Stimulated activated CD4-positive, alpha-beta T cell treated with anti-CD3 and anti-CD28 coated beads, Interleukin-12 subunit alpha, Interleukin-12 subunit beta, amount 100 ng/mL, for 4 hours (primary cell): ENCODE results near the gene WDR59.
"Not testable (repeated sequence)": the region's sequence is repeated elsewhere in the genome, so short reads cannot be mapped to it uniquely, and the experiment has no call there.

Source experiments
- DNase-seq: peaks from one replicate; pipeline ENCODE4 v3.0.0-alpha.2; 2020

WDR59 gene, protein sequence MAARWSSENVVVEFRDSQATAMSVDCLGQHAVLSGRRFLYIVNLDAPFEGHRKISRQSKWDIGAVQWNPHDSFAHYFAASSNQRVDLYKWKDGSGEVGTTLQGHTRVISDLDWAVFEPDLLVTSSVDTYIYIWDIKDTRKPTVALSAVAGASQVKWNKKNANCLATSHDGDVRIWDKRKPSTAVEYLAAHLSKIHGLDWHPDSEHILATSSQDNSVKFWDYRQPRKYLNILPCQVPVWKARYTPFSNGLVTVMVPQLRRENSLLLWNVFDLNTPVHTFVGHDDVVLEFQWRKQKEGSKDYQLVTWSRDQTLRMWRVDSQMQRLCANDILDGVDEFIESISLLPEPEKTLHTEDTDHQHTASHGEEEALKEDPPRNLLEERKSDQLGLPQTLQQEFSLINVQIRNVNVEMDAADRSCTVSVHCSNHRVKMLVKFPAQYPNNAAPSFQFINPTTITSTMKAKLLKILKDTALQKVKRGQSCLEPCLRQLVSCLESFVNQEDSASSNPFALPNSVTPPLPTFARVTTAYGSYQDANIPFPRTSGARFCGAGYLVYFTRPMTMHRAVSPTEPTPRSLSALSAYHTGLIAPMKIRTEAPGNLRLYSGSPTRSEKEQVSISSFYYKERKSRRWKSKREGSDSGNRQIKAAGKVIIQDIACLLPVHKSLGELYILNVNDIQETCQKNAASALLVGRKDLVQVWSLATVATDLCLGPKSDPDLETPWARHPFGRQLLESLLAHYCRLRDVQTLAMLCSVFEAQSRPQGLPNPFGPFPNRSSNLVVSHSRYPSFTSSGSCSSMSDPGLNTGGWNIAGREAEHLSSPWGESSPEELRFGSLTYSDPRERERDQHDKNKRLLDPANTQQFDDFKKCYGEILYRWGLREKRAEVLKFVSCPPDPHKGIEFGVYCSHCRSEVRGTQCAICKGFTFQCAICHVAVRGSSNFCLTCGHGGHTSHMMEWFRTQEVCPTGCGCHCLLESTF

DNA sequence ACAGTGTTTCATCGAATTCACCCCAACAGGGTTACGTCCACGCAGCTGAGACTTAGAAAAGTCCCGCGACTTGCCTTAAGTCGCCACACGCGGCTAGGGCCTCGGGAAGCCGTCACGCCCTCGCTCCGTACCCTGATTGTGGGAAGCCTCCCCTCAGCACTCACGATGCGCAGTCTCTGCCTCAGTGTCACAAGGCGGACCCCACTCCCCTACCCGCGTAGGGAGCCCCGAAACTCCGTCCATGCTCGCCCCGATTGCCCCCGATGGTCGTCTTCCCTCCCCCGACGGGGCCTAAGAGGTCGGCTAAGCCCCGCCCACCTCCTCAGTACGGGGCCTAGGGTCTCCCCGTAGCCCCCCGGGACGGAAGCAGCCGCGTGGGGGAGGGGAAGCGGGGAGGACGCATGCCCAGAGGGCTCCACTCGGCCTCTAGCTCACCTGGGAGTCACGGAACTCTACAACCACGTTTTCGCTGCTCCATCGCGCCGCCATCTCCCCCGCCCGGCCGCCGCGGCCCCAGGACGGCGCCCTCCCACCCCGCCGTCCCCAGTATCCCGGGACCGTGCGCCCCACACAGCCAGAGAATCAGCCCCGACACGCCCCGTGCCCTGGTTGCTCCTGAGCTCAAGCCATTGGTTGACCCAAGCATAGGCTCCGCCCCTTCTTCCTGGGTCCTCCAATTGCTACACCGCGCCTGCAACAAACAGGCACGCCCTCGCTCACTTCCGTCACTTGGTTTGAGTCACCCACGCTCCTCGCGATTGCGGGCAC is at the start of gene WDR59:
Gene WDR59, minus strand, starts transcription at position 595 of the 768 bp plus-strand sequence. Its CDS starts 106 bp downstream, at position 489.
- DNase-seq = peak; percentile 96

DNA sequence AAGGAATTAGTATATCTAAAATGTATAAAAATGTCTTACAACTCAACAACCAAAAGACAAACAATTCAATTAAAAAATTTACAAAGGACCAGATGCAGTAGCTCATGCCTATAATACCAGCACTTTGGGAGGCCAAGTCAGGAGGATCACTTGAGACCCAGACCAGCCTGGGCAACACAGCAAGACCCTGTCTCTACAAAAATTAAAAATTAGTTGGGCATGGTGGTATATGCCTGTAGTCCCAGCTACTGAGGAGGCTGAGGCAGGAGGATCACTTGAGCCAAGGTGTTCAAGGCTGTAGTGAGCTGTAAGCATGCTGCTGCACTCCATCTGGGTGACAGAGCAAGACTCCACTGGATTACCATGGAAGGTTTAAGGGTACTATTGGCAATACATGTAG is 47.7 kb upstream of the WDR59 start:
- DNase-seq = no peak

DNA sequence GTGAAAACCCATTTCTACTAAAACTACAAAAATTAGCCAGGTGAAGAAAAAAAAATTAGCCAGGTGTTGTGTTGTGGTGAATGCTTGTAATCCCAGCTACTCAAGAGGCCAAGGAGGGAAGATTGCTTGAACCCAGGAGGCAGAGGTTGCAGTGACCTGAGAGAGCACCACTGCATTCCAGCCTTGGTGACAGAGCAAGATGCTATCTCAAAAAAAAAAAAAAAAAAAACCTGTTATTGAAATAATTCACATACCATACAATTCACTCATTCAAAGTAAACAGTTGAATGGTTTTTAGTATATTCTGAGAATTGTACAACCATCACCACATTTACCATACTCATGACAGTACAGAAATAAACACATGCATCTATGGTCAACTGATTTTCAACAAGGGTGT is 44.9 kb upstream of the WDR59 start:
- no peak for DNase-seq

DNA sequence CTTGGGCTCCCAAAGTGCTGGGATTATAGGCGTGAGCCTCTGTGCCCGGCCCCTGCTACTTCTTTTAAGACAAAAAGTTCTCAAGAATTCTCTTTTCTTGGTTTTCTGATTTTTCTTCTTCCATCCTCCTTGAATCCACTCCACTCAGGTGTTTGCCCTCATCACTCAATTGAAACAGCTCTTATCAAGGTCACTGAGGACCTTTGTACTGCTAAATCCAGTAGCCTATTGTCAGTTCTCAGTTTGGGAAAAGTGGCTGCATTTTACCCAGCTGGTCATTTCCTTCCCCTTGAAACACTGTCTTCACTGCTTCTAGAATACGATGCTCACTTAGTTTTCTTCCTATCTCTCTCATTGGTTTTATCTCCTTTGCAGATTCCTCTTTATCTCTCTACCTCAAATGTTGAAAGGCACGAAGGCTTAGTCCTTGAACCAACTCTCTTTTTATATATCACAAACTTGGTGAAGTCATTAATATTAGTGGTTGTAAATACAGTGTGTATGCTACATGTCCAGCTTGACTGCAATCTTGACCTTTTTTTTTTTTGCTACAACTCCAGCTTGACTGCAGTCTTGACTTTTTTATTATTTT is 43.7 kb upstream of the WDR59 start:
- no peak for DNase-seq

DNA sequence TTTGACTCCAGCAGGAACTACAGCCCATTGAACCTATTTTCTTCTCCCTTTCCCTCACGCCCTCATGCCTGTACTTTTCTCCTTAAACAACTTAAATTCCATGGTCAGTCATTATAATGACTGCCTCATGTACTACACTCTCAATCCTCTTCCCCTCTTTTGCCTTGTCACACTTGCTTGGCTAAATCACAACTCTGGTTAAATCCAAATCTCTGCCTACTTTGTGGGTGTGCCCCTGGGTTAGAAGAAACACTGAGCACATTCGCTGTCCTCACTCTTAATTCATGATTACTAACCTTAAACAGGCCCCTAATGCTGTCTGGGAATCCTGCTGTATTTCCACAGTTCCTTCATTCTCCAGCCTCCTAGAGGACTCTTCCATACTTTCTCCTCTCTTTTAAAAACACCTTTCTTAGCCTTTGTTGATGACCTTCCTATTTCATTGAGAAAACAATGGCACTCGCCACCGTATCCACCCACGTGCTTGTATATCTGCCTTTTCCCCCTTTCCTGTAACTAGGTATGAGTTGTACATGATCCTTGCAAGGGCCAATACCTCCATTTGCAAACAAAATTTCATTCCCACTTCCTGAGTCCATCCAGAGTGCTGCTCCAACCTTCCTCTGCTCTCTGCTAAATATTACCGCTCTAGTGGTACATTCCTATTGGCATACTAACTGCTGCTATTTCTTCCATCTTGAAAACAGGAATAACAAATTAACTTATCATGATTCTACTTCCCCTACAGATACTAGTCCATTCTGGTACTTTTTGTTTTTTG is 42.8 kb upstream of the WDR59 start:
- DNase-seq = no peak

DNA sequence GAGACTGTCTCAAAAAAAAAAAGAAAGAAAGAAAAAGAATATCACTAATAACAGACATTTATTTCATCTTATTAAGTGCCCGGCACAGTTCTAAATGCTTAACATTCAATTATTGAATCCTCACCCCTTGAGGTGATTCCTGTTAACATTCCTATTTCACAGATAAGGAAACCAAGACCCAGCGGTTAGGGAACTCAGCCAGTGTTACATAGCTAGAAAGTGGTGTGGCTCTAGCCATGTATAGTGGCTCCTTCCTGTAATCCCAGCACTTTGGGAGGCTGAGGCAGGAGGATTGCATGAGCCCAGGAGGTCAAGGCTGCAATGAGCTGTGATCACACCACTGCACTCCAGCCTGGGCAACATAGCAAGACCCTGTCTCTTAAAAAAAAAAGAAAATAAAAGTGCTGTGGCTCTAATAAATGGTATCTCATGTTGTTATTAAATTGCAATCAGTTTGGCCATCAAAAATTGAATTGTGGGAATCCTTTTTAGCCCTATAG is 42.0 kb upstream of the WDR59 start:
- no peak for DNase-seq

DNA sequence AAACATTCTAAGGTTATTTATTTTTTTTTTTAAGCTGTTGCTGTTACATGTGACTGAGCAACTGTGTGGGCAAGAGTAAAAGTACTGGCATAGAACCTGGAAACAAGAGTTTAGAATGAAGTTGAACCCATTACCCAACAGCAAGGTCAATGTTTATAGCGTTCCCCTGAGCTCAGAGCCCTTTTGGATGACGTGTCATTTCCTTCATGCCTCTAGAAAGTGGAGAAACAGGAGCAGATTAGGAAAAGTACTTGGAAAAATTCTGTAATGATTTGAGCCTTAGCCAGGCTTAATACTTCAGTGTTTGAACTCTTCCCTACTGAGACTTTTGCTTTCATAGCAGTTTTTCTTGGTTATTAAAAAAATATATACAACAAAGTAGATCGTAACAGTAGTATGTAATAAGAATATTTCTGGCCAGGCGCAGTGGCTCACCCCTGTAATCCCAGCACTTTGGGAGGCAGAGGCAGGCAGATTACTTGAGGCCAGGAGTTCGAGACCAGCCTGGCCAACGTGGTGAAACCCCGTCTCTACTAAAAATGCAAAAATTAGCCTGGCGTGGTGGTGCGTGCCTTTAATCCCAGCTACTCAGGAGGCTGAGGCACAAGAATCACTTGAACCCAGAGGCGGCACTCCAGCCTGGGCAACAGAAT is 41.4 kb upstream of the WDR59 start:
- not testable (repeated sequence) for DNase-seq

DNA sequence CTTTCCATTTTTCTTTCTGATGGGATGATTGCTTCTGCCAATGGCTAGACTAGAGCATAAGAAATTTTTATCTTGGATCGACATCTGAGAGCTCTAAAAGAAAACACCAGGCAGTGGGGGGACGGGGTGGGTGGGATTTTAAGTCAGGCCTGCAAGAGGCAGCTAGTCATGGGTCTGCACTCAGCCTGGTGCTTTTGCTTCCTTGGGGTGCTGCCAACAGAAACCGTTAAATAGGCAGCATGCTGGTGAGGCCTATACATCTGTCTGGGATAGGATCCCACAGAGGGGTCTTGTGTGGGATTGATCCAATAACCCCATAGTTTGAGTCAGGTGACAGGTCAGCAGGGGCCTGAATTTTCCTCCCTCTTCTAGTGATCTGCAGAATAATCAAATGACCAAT is 40.8 kb upstream of the WDR59 start:
- DNase-seq = no peak

DNA sequence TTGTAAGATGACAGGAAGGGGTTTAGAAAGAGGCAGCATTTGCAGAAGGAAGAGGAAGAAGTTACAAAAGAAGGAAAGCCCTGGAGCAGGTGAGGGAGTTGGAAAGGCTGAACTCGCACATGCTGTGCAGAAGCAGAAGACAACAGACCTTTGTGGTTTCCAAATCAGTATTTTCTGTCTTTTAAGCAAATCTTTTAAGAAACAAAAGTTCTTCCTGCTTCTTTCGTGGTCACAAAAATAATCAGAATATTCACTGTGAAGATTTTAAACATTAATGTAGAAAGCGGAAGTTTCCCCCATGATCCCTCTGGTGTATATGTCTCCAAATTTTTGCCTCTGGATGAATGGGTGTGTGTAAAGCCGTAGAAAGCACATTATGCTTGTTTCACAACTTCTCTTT is 39.7 kb upstream of the WDR59 start:
- no peak for DNase-seq

DNA sequence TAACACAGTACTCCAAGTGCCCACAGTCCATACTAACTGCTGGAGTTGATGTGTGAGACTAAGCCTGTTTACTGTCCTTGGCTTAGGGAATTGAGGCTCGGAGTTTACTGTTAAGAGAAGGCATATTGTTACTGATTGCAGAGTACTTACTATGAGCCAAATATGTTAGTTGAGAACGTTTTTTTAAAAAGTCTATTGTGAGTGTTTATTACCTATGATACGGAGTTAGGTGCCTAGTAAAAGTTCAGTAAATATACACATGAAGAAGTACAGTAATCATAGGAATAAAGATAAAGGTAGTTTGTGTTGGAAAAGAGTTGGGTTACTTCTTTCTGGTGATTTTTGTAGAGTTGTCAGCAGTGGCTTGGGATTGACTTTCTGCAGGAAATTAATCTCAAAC is 39.3 kb upstream of the WDR59 start:
- no peak for DNase-seq

DNA sequence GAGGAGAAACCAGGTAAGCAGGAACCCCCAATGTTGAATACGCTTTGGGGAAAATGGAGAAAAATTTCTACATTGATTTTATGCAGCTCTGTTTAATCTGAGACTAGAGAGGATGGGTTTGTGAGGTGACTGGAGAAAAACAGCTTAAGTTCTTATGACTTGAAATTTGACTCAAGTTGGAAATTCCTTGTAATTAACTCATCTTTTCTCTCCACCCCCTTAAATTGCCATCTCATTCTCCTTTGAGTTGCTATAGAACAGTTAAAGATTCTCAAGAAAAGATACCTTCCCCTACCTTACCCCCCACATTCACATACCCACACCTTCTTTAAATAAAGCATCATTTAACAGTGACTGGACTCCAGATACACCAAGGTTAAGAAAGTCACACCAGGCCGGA is 38.1 kb upstream of the WDR59 start:
- DNase-seq = no peak

DNA sequence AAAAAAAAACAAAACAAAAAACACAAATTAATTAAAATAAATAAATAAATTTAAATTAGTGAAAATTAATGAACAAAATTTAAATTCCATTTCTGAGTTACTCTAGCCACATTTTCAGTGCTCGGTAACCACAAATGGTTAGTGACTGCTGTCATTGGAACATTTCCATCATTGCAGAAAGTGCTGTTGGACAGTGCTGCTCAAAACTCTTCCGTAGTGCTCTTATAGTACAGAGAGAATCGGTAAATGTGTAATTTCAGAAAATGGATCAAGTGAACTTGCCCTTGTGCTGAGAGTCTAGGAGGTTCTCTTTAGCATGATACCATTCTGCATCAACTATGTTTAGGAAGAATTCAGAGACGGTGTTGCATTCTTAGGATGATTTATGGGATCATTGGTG is 37.6 kb upstream of the WDR59 start:
- DNase-seq = no peak

DNA sequence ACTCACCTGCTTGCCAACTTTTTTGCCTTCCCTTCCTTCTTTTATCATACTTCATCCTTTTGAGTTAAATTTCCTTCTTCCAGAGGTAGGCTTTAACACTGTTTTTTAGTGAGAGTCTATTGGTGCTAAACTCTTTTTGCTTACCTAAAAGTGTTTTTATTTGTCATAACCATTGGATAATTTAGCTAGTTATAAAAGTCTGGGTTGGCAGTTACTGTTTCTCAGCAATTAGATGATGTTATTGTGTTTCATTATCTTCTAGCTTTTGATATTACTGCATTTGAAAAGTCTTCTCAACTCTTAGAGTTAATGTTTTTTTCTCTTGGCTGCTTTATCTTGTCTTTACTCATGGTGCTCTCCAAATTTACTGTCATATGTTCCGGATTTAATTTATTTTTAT is 36.5 kb upstream of the WDR59 start:
- no peak for DNase-seq

DNA sequence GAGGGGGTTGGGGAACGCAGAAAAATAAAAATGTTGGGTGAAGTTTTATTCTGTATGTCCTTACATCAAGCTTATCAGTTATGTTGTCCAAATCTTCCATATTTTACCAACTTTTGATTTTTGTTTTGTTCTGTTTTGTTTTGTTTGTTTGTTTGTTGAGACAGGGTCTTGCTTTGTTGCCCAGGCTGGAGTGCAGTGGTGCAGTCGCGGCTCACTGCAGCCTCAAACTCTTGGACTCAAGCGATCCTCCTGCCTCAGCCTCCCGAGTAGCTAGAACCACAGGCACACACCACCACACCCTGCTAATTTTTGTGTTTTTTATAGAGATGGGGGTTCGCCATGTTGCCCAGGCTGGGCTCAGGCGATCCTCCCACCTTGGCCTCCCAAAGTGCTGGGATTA is 34.7 kb upstream of the WDR59 start:
- DNase-seq = no peak

DNA sequence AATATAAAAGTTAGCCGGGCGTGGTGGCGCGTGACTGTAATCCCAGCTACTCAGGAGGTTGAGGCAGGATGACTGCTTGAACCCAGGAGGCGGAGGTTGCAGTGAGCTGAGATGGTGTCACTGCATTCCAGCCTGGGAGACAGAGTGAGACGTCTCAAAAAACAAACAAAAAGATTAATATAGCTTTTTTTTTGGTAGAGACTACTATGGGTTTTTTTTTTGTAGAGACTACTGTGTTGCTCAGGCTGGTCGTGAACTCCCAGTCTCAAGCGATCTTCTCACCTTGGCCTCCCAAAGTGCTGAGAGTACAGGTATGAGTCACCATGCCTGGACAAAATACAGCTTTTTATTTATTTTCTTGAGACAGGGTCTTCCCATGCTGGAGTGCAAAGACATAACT is 34.1 kb upstream of the WDR59 start:
- no peak for DNase-seq

DNA sequence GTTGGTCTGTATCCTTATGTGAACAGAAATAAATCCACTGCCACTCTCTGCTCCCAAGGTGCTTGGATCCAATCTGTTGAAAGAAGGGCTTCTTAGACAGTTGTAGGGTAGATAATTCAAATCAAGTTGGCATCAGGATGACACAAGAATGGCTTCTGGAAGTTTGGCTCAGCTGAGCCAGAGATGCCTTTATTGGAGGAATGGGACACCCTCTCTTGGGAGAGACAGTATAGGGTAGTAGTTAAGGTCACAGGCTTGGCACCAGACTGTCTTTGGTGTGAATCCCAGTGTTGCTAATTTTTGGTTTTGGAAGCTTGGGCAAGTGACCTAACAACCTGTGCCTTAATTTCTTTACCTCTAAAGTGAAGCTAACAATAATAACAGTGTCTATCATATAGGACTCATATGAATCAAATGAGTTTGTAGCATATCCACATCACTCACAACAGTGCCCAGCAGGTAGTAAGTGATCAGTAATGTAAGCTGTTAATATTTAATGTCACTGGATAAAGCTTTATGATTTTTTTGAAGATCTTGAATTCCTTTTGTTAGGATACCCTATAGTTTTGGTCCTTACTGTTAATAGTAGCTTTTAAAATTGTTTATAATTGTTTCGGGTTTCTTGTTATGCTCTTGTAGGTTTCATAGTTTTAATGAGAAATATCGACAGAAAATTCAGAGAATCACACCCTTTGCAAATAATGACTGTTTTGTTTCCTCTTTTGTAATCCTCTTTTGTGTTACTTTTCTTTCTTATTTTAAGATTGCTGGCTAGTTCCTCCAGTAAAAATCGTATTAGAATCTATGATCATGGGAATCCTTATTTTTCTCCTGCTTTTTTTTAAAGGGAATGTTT is 33.0 kb upstream of the WDR59 start:
- DNase-seq = no peak

DNA sequence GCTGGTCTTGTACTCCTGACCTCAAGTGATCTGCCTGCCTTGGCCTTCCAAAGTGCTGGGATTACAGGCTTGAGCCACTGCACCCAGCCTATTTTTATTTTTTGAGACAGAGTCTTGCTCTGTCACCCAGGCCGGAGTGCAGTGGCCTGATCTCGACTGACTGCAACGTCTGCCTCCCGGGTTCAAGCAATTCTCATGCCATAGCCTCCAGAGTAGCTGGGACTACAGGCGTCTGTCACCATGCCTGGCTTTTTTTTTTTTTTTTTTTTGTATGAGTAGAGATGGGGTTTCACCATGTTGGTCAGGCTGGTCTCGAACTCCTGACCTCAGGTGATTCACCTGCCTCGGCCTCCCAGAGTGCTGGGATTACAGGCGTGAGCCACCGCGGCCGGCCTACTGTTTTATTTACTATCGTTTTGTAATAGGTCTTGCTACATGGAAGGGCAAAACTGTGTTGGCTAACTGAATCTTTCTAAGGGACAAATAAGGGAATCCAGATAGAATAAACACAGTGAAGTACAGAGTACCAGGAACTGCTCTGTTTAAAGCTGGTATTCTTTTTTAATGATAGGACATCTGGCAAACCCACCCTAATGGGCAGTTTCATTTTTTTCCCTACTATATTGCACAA is 31.6 kb upstream of the WDR59 start:
- DNase-seq = not testable (repeated sequence)

DNA sequence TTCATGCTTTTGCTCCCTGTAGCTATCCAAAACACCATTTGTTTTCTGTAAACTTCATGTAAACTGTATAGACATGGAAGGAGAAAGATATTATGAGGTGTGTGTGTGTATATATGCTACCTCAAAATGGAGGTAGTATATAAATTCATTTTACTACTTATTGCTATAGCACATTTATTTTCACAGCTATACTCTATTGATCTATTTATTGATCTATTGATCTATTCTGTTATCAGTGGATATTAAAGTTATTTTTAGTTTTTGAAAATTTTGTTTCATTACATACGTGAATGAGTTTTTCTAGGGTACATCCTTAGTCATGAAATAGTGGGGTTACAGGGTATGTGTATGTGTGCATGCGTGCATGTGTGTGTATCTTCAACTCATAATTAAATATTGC is 29.4 kb upstream of the WDR59 start:
- DNase-seq = no peak

DNA sequence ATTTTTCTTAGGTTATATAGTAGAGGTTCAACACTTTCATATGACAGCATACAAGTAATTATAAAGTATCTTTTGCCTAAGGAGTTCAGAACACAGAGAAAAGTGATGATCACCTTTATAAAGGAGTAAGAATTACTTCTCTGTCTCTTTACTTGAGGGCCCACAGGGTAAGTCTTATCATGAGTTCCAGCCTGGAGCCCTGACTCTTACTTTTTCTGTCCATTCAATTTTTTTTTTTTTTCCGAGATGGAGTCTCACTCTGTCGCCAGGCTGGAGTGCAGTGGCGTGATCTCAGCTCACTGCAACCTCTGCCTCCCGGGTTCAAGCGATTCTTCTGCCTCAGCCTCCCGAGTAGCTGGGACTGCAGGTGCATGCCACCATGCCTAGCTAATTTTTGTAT is 28.2 kb upstream of the WDR59 start:
- DNase-seq = not testable (repeated sequence)
